DND-41 (cell line): ENCODE results near the gene GCAT.
A peak's percentile ranks its signal among the peaks of the same experiment; 100 is the strongest.

Source experiments
- ATAC-seq: fragments of 200-7000 bp; cut with Tn5 transposase; 3 replicates; pipeline ENCODE4 v1.9.1; 2021; ENCODE audit warnings: low read depth; ENCODE audit not compliant: insufficient read depth
- DNase-seq: peaks from one replicate; pipeline ENCODE4 v3.0.0-alpha.2; 2020
- H2AFZ ChIP-seq: 2 replicates; pipeline ENCODE4 v1.6.0; 2012; ENCODE audit warnings: low read depth, low read length
- H3K27ac ChIP-seq: 2 replicates; pipeline ENCODE4 v1.5.1; 2012; ENCODE audit warnings: low read length, inconsistent platforms
- H3K27me3 ChIP-seq: fragments of 200-600 bp; sonication (generic); 2 replicates; pipeline ENCODE4 v1.6.0; 2012; ENCODE audit warnings: low read length, mild to moderate bottlenecking, inconsistent platforms; ENCODE audit not compliant: insufficient read depth, poor library complexity
- H3K36me3 ChIP-seq: 2 replicates; pipeline ENCODE4 v1.5.1; 2012; ENCODE audit warnings: low read length, inconsistent platforms; ENCODE audit not compliant: insufficient read depth
- H3K4me1 ChIP-seq: 2 replicates; pipeline ENCODE4 v1.5.1; 2012; ENCODE audit warnings: mild to moderate bottlenecking, low read length; ENCODE audit not compliant: insufficient read depth
- H3K4me2 ChIP-seq: 2 replicates; pipeline ENCODE4 v1.6.0; 2012; ENCODE audit warnings: mild to moderate bottlenecking, moderate library complexity, low read length, inconsistent platforms; ENCODE audit not compliant: insufficient read depth
- H3K4me3 ChIP-seq, 2 experiments: fragments of 200-600 bp in 1 of 2; shearing (Covaris generic) in 1 of 2; 2 replicates each; pipeline ENCODE4 v1.5.1; 2012 to 2016; ENCODE audit warnings: inconsistent platforms in 2 of 2, low read length in 2 of 2, mild to moderate bottlenecking in 2 of 2, low read depth in 1 of 2, moderate library complexity in 1 of 2
- H3K79me2 ChIP-seq: 2 replicates; pipeline ENCODE4 v1.6.0; 2012; ENCODE audit warnings: low read length, inconsistent platforms; ENCODE audit not compliant: insufficient read depth
- H3K9ac ChIP-seq: 2 replicates; pipeline ENCODE4 v1.6.0; 2012; ENCODE audit warnings: low read depth, mild to moderate bottlenecking, inconsistent platforms, low read length, moderate library complexity
- H3K9me3 ChIP-seq: 2 replicates; pipeline ENCODE4 v1.5.1; 2012; ENCODE audit warnings: low read length, moderate library complexity, mild to moderate bottlenecking, inconsistent platforms; ENCODE audit not compliant: insufficient read depth, severe bottlenecking
- H4K20me1 ChIP-seq: 2 replicates; pipeline ENCODE4 v1.6.0; 2012; ENCODE audit warnings: low read length; ENCODE audit not compliant: insufficient read depth
- EZH2 ChIP-seq: IDR thresholded peaks from 3 replicates; pipeline ENCODE4 v1.6.1; 2012; ENCODE audit warnings: borderline replicate concordance, low read depth, mild to moderate bottlenecking, moderate library complexity, low read length, inconsistent platforms; ENCODE audit not compliant: severe bottlenecking
- TF ChIP-seq, protein P1 (sequence below): IDR thresholded peaks from 2 replicates; pipeline ENCODE4 v1.5.1; 2012; ENCODE audit warnings: borderline replicate concordance, low read length, moderate library complexity, mild to moderate bottlenecking; ENCODE audit not compliant: poor library complexity, severe bottlenecking; ENCODE audit errors: extremely low read depth

GCAT gene

DNA sequence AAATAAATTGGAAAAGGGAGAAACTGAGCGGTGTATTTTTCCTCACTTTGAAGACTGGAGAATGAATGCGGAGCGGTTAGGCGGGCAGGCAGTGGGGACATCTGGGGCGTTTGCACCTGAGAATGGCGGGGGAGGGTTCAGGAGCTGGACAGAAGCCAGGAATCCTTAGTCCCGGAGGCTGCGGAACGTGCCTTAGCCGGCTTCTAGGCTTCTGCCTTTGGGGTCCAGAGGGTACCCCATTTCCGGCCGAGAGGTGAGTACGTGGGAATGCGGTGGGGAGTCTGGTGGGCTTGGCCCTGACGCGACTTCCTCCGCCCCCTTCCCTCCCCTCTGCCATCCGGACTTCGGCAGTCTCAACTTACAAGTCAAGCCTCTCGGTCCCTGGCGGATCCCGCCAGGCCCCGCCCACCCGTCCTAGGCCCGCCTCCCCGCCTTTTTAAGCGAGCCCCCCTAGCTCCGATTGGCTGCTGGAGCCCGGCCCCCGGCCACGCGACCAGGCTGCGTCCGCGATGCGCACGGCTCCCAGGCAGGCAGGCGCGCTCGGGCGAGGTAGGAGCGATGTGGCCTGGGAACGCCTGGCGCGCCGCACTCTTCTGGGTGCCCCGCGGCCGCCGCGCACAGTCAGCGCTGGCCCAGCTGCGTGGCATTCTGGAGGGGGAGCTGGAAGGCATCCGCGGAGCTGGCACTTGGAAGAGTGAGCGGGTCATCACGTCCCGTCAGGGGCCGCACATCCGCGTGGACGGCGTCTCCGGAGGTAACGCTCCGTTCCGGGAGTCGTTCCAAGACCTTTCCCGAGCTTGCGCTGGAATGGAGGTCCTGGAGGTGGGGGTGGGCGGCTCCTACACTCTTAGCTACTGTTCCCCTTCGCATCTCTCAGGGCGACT, at the start of gene GCAT:
TSS of gene GCAT (plus strand) at position 525 of the 884 bp plus-strand sequence. CDS start at position 559, 34 bp downstream.
- H3K9ac ChIP-seq = peak within 1 kb of the TSS; percentile 78
- peaks cover 60% of the 10 kb centered on the region for H3K4me1 ChIP-seq
- peaks cover 48% of the 10 kb centered on the region for H3K79me2 ChIP-seq
- peak within 1 kb of the TSS; percentile 73 to 78; a peak in 3 of 4 replicates for H3K4me3 ChIP-seq
- H3K27me3 ChIP-seq = peaks cover 2% of the 10 kb centered on the region
- 0 out of 2 replicates have a peak, but pooled peaks cover 3% of the 10 kb centered on the region for H4K20me1 ChIP-seq
- H3K9me3 ChIP-seq = no peaks in the 10 kb centered on the region
- DNase-seq = peak; percentile 98
- no peak for TF ChIP-seq EZH2
- TF ChIP-seq, protein P1, sequence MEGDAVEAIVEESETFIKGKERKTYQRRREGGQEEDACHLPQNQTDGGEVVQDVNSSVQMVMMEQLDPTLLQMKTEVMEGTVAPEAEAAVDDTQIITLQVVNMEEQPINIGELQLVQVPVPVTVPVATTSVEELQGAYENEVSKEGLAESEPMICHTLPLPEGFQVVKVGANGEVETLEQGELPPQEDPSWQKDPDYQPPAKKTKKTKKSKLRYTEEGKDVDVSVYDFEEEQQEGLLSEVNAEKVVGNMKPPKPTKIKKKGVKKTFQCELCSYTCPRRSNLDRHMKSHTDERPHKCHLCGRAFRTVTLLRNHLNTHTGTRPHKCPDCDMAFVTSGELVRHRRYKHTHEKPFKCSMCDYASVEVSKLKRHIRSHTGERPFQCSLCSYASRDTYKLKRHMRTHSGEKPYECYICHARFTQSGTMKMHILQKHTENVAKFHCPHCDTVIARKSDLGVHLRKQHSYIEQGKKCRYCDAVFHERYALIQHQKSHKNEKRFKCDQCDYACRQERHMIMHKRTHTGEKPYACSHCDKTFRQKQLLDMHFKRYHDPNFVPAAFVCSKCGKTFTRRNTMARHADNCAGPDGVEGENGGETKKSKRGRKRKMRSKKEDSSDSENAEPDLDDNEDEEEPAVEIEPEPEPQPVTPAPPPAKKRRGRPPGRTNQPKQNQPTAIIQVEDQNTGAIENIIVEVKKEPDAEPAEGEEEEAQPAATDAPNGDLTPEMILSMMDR = no peak
- peak within 1 kb of the TSS; percentile 82 for H2AFZ ChIP-seq
- peaks cover 12% of the 10 kb centered on the region for H3K36me3 ChIP-seq
- peak within 1 kb of the TSS; percentile 89 for H3K27ac ChIP-seq
- peak within 1 kb of the TSS; percentile 79 for H3K4me2 ChIP-seq
- peak; percentile 86 for ATAC-seq

DNA sequence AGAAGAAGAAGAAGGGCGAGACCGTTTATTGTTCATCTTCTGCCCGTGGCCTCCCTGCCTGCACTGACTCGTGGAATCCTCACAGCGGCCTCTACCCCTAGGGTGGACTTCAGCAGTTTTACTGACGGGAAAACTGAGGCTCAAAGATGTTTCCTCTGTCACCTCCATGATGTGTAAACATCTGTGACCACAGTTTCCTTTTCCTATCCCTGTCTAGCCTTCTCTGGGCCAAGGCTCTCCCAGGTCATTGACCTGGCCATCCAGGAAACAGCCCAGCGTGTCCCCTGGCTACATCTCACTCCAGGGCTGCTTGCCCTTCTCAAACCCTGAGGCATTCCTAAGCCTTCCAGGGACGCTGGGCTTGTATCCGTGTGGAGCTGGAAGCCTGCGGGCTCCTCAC, 49.0 kb upstream of the GCAT start:
- no peaks in the 10 kb centered on the region for H3K9me3 ChIP-seq
- peaks cover 7% of the 10 kb centered on the region; the same call in 1 of the 2 replicates for H4K20me1 ChIP-seq
- no peak overlapping the region for H2AFZ ChIP-seq
- H3K79me2 ChIP-seq = peaks cover 3% of the 10 kb centered on the region; the same call in 1 of the 2 replicates
- TF ChIP-seq, protein P1 = no peak
- TF ChIP-seq EZH2 = no peak
- ATAC-seq (no peak), DNase-seq (no peak)
- H3K4me3 ChIP-seq = no peak overlapping the region
- no peak overlapping the region for H3K4me2 ChIP-seq
- H3K4me1 ChIP-seq = no peaks in the 10 kb centered on the region
- no peak overlapping the region for H3K27ac ChIP-seq
- no peaks in the 10 kb centered on the region for H3K27me3 ChIP-seq
- peaks cover 89% of the 10 kb centered on the region for H3K36me3 ChIP-seq
- no peak overlapping the region for H3K9ac ChIP-seq

DNA sequence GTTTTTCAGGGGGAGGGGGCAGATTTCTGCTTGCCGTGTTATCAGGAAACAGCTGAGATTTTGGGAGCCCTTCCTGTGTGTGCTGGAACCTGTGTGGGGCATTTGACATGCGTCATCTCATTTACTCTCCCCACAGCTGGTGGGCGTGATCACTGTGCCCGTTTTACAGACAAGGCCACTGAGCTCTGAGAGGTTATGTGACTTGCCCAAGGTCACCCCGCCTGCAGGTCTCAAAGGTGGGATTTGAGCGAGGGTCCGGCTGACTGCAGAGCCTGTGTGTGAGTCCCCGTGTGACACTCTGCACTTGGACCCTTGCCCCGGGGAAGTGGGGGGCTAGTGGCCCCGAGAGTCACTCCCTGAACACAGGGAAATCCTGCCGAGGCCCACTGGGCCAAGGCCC, 48.5 kb upstream of the GCAT start:
- H3K4me2 ChIP-seq = no peak overlapping the region

More for the DNA sequence above, 48.5 kb upstream of the GCAT start:
- no peak for DNase-seq
- H3K79me2 ChIP-seq = peaks cover 3% of the 10 kb centered on the region; the same call in 1 of the 2 replicates
- TF ChIP-seq, protein P1 = no peak
- TF ChIP-seq EZH2 = no peak
- H3K36me3 ChIP-seq = peaks cover 90% of the 10 kb centered on the region
- H2AFZ ChIP-seq = no peak overlapping the region
- H3K4me3 ChIP-seq = no peak overlapping the region
- H4K20me1 ChIP-seq = peaks cover 10% of the 10 kb centered on the region; the same call in 1 of the 2 replicates
- H3K4me1 ChIP-seq = no peaks in the 10 kb centered on the region
- no peaks in the 10 kb centered on the region for H3K9me3 ChIP-seq
- ATAC-seq = no peak
- no peak overlapping the region for H3K9ac ChIP-seq
- no peaks in the 10 kb centered on the region for H3K27me3 ChIP-seq
- H3K27ac ChIP-seq = no peak overlapping the region
